ENCODE measurements around the gene TMEM242.

GRCh38 chr6:157278171-157278570, 45.1 kb downstream of the TMEM242 start:
- TF ChIP-seq, protein P1, sequence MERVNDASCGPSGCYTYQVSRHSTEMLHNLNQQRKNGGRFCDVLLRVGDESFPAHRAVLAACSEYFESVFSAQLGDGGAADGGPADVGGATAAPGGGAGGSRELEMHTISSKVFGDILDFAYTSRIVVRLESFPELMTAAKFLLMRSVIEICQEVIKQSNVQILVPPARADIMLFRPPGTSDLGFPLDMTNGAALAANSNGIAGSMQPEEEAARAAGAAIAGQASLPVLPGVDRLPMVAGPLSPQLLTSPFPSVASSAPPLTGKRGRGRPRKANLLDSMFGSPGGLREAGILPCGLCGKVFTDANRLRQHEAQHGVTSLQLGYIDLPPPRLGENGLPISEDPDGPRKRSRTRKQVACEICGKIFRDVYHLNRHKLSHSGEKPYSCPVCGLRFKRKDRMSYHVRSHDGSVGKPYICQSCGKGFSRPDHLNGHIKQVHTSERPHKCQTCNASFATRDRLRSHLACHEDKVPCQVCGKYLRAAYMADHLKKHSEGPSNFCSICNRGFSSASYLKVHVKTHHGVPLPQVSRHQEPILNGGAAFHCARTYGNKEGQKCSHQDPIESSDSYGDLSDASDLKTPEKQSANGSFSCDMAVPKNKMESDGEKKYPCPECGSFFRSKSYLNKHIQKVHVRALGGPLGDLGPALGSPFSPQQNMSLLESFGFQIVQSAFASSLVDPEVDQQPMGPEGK (CRISPR knock-in tag; IDR thresholded peaks at IDR 0.05; ENCODE audit: borderline replicate concordance): no peak
- TF ChIP-seq ZC3H10 (CRISPR knock-in tag; IDR thresholded peaks at IDR 0.05) (no peak), OSR1 (CRISPR knock-in tag; IDR thresholded peaks at IDR 0.05) (no peak), ZNF8 (CRISPR knock-in tag; IDR thresholded peaks at IDR 0.05) (no peak), GLIS3 (CRISPR knock-in tag; IDR thresholded peaks at IDR 0.05) (no peak), POU6F1 (CRISPR knock-in tag; IDR thresholded peaks at IDR 0.05; ENCODE audit: borderline replicate concordance, low read depth) (no peak), ZFP30 (CRISPR knock-in tag; IDR thresholded peaks at IDR 0.05) (no peak), TSHZ2 (CRISPR knock-in tag; IDR thresholded peaks at IDR 0.05) (no peak)
- TF ChIP-seq, protein P2, sequence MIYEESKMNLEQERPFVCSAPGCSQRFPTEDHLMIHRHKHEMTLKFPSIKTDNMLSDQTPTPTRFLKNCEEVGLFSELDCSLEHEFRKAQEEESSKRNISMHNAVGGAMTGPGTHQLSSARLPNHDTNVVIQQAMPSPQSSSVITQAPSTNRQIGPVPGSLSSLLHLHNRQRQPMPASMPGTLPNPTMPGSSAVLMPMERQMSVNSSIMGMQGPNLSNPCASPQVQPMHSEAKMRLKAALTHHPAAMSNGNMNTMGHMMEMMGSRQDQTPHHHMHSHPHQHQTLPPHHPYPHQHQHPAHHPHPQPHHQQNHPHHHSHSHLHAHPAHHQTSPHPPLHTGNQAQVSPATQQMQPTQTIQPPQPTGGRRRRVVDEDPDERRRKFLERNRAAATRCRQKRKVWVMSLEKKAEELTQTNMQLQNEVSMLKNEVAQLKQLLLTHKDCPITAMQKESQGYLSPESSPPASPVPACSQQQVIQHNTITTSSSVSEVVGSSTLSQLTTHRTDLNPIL (CRISPR knock-in tag; IDR thresholded peaks at IDR 0.05; ENCODE audit: low read depth): no peak
